Body of pancreas (tissue), 4 donors: ENCODE measurements around the gene JAML.

Source experiments
- CTCF ChIP-seq, 7 experiments: fragments of 450-650 bp in 4 of 7; fragments of 200-600 bp in 3 of 7; sonication (generic) in 3 of 7; IDR thresholded peaks; one replicate each; pipeline ENCODE4 v1.5.1; 2016 to 2019; ENCODE audit warnings: antibody characterized with exemption in 7 of 7
- POLR2A ChIP-seq, 3 donors: fragments of 450-650 bp; IDR thresholded peaks; one replicate each; pipeline ENCODE4 v1.6.1; 2016; ENCODE audit warnings: antibody characterized with exemption in 3 of 3, mild to moderate bottlenecking in 2 of 3

- no peak for TF ChIP-seq CTCF (IDR thresholded peaks at IDR 0.05)
- no peak for TF ChIP-seq POLR2A (IDR thresholded peaks at IDR 0.05)
Measured at GRCh38 chr11:118260353-118260752, 35.5 kb upstream of the JAML start.
